Measurements from ENCODE around the gene RFTN1. TPM values are rescaled to one million over a fixed set of nuclear protein-coding genes. Genes with fewer than 3 reads are reported as not detected.

The RFTN1 gene
- total RNA-seq, 2 experiments from 2014 or later = 101 to 113 TPM

- H3K4me1 Mint-ChIP-seq = peaks cover 14% of the 10 kb centered on the region
- no peak for DNase-seq
- intact Hi-C loops (cut with DNase I, micrococcal nuclease) = no loop called here
- ChIA-PET POLR2A (no interaction called here), CTCF (interaction anchor here (1.4 to 1.6 kb wide), 3 partner anchors 256 to 278 kb away, joined by 4 to 5 read pairs (median 4); no protein-coding TSS in a partner anchor)
- no peaks in the 10 kb centered on the region for H3K9me3 Mint-ChIP-seq (ENCODE audit: low read depth)
- H3K4me3 Mint-ChIP-seq = no peak overlapping the region
- peak; percentile 43 for ATAC-seq
- H3K27me3 Mint-ChIP-seq = peaks cover 2% of the 10 kb centered on the region
- H3K27ac Mint-ChIP-seq = peak overlapping the region; percentile 11
- H3K36me3 Mint-ChIP-seq (ENCODE audit: low read depth) = no peaks in the 10 kb centered on the region
Measured at GRCh38 chr3:16546186-16547010, 32.9 kb upstream of the RFTN1 start.

GRCh38 chr3:16545413-16546185, 32.1 kb upstream of the RFTN1 start:
- no peak overlapping the region for H3K27ac Mint-ChIP-seq
- intact Hi-C loops (cut with DNase I, micrococcal nuclease) = no loop called here
- CTCF ChIA-PET = no interaction called here

GRCh38 chr3:16543242-16543864, 29.9 kb upstream of the RFTN1 start:
- H3K4me3 Mint-ChIP-seq = no peak overlapping the region
- DNase-seq = no peak
- intact Hi-C loops (cut with DNase I, micrococcal nuclease) = no loop called here
- no peaks in the 10 kb centered on the region for H3K9me3 Mint-ChIP-seq (ENCODE audit: low read depth)
- H3K27me3 Mint-ChIP-seq = peaks cover 8% of the 10 kb centered on the region
- H3K27ac Mint-ChIP-seq = no peak overlapping the region
- H3K4me1 Mint-ChIP-seq = peaks cover 5% of the 10 kb centered on the region
- POLR2A ChIA-PET = no interaction called here
- H3K36me3 Mint-ChIP-seq (ENCODE audit: low read depth) = no peaks in the 10 kb centered on the region
- ATAC-seq = no peak
- CTCF ChIA-PET = interaction anchor here (0.7 kb wide), 1 partner anchor 121 kb away, joined by 4 read pairs; no protein-coding TSS in a partner anchor

More at GRCh38 chr3:16545413-16546185, 32.1 kb upstream of the RFTN1 start:
- ATAC-seq = no peak
- Mint-ChIP-seq H3K4me1 (peaks cover 7% of the 10 kb centered on the region), H3K4me3 (no peak overlapping the region), H3K36me3 (ENCODE audit: low read depth) (no peaks in the 10 kb centered on the region), H3K27me3 (peaks cover 2% of the 10 kb centered on the region), H3K9me3 (ENCODE audit: low read depth) (no peaks in the 10 kb centered on the region)
- POLR2A ChIA-PET = no interaction called here
- DNase-seq = no peak

GRCh38 chr3:16538507-16538906, 25.0 kb upstream of the RFTN1 start:
- H3K27ac Mint-ChIP-seq = no peak overlapping the region
- DNase-seq (no peak), ATAC-seq (peak; percentile 23)
- H3K36me3 Mint-ChIP-seq (ENCODE audit: low read depth) = no peaks in the 10 kb centered on the region
- peaks cover 14% of the 10 kb centered on the region for H3K27me3 Mint-ChIP-seq
- intact Hi-C loops (cut with DNase I, micrococcal nuclease) = no loop called here
- H3K4me1 Mint-ChIP-seq = no peaks in the 10 kb centered on the region
- no peak overlapping the region for H3K4me3 Mint-ChIP-seq
- no peaks in the 10 kb centered on the region for H3K9me3 Mint-ChIP-seq (ENCODE audit: low read depth)
- ChIA-PET CTCF (interaction anchor here (0.6 to 2.9 kb wide), 5 partner anchors 9 to 99 kb away, joined by 3 to 9 read pairs (median 4); no protein-coding TSS in a partner anchor), POLR2A (no interaction called here)

- POLR2A ChIA-PET = no interaction called here
- H3K27ac Mint-ChIP-seq = no peak overlapping the region
Measured at GRCh38 chr3:16536996-16537395, 23.5 kb upstream of the RFTN1 start.

GRCh38 chr3:16536344-16536663, 22.8 kb upstream of the RFTN1 start:
- intact Hi-C loops (cut with DNase I, micrococcal nuclease) = no loop called here
- DNase-seq (no peak), ATAC-seq (no peak)
- H3K4me1 Mint-ChIP-seq = no peaks in the 10 kb centered on the region
- no peaks in the 10 kb centered on the region for H3K9me3 Mint-ChIP-seq (ENCODE audit: low read depth)
- POLR2A ChIA-PET = no interaction called here
- CTCF ChIA-PET = interaction anchor here (1.3 to 2.9 kb wide), 6 partner anchors 9 to 247 kb away, joined by 4 to 9 read pairs (median 6); no protein-coding TSS in a partner anchor
- no peak overlapping the region for H3K27ac Mint-ChIP-seq
- H3K4me3 Mint-ChIP-seq = no peak overlapping the region
- no peaks in the 10 kb centered on the region for H3K36me3 Mint-ChIP-seq (ENCODE audit: low read depth)
- peaks cover 14% of the 10 kb centered on the region for H3K27me3 Mint-ChIP-seq

More at GRCh38 chr3:16536996-16537395, 23.5 kb upstream of the RFTN1 start:
- intact Hi-C loops (cut with DNase I, micrococcal nuclease) = no loop called here
- Mint-ChIP-seq H3K9me3 (ENCODE audit: low read depth) (no peaks in the 10 kb centered on the region), H3K36me3 (ENCODE audit: low read depth) (no peaks in the 10 kb centered on the region), H3K27me3 (peaks cover 14% of the 10 kb centered on the region), H3K4me1 (no peaks in the 10 kb centered on the region), H3K4me3 (no peak overlapping the region)
- CTCF ChIA-PET = interaction anchor here (0.6 to 2.9 kb wide), 7 partner anchors 9 to 247 kb away, joined by 3 to 9 read pairs (median 5); no protein-coding TSS in a partner anchor
- DNase-seq (no peak), ATAC-seq (no peak)

- no peaks in the 10 kb centered on the region for H3K9me3 Mint-ChIP-seq (ENCODE audit: low read depth)
- ATAC-seq (no peak), DNase-seq (no peak)
- H3K4me1 Mint-ChIP-seq = no peaks in the 10 kb centered on the region
- POLR2A ChIA-PET = no interaction called here
- H3K27ac Mint-ChIP-seq = no peak overlapping the region
- H3K4me3 Mint-ChIP-seq = no peak overlapping the region
- intact Hi-C loops (cut with DNase I, micrococcal nuclease) = no loop called here
- CTCF ChIA-PET = interaction anchor here (1.4 kb wide), 2 partner anchors 19 to 246 kb away, joined by 3 to 4 read pairs; no protein-coding TSS in a partner anchor
- no peaks in the 10 kb centered on the region for H3K36me3 Mint-ChIP-seq (ENCODE audit: low read depth)
- peaks cover 12% of the 10 kb centered on the region for H3K27me3 Mint-ChIP-seq
Measured at GRCh38 chr3:16534640-16535262, 21.3 kb upstream of the RFTN1 start.

GRCh38 chr3:16533928-16534574, 20.6 kb upstream of the RFTN1 start:
- ATAC-seq = no peak
- H3K9me3 Mint-ChIP-seq (ENCODE audit: low read depth) = no peaks in the 10 kb centered on the region

GRCh38 chr3:16529264-16529663, 15.8 kb upstream of the RFTN1 start:
- DNase-seq (no peak), ATAC-seq (peak; percentile 78)
- H3K36me3 Mint-ChIP-seq (ENCODE audit: low read depth) = no peaks in the 10 kb centered on the region
- ChIA-PET POLR2A (interaction anchor here (0.5 kb wide), 1 partner anchor 858 kb away, joined by 3 read pairs; no protein-coding TSS in a partner anchor), CTCF (interaction anchor here (0.7 to 0.8 kb wide), 3 partner anchors 17 to 261 kb away, joined by 3 to 4 read pairs (median 4); no protein-coding TSS in a partner anchor)
- no peak overlapping the region for H3K4me3 Mint-ChIP-seq
- intact Hi-C loops (cut with DNase I, micrococcal nuclease) = no loop called here
- peaks cover 8% of the 10 kb centered on the region for H3K4me1 Mint-ChIP-seq
- H3K9me3 Mint-ChIP-seq (ENCODE audit: low read depth) = peaks cover 6% of the 10 kb centered on the region
- no peak overlapping the region for H3K27ac Mint-ChIP-seq
- peaks cover 2% of the 10 kb centered on the region for H3K27me3 Mint-ChIP-seq

More at GRCh38 chr3:16533928-16534574, 20.6 kb upstream of the RFTN1 start:
- Mint-ChIP-seq H3K27me3 (peaks cover 12% of the 10 kb centered on the region), H3K4me3 (no peak overlapping the region), H3K36me3 (ENCODE audit: low read depth) (no peaks in the 10 kb centered on the region), H3K27ac (no peak overlapping the region), H3K4me1 (peaks cover 4% of the 10 kb centered on the region)
- POLR2A ChIA-PET = no interaction called here
- CTCF ChIA-PET = interaction anchor here (1.4 kb wide), 1 partner anchor 20 kb away, joined by 3 read pairs; no protein-coding TSS in a partner anchor
- DNase-seq = no peak
- intact Hi-C loops (cut with DNase I, micrococcal nuclease) = no loop called here

- Mint-ChIP-seq H3K36me3 (ENCODE audit: low read depth) (peaks cover 1% of the 10 kb centered on the region), H3K4me3 (no peak overlapping the region), H3K9me3 (ENCODE audit: low read depth) (peaks cover 9% of the 10 kb centered on the region), H3K27ac (no peak overlapping the region), H3K27me3 (peaks cover 2% of the 10 kb centered on the region), H3K4me1 (peaks cover 13% of the 10 kb centered on the region)
- DNase-seq (no peak), ATAC-seq (no peak)
- intact Hi-C loops (cut with DNase I, micrococcal nuclease) = no loop called here
- CTCF ChIA-PET = interaction anchor here (0.8 kb wide), 1 partner anchor 17 kb away, joined by 3 read pairs; no protein-coding TSS in a partner anchor
- POLR2A ChIA-PET = no interaction called here
Measured at GRCh38 chr3:16528581-16528993, 15.1 kb upstream of the RFTN1 start.

All from activated CD4-positive, alpha-beta T cell treated with anti-CD3 and anti-CD28 coated beads for 36 hours (primary cell).